ENCODE data around the gene COG2. TPM values are rescaled to one million over a fixed set of nuclear protein-coding genes. Genes with fewer than 3 reads are reported as not detected.

The COG2 gene
- total RNA-seq, 4 donors from 2014 or later: 17.2 to 25.2 (median 22.9) TPM

- DNase-seq (ENCODE audit: low spot score) (no peak), ATAC-seq (ENCODE audit: low FRiP score) (no peak)
- TF ChIP-seq CTCF (IDR thresholded peaks at IDR 0.05): no peak
These were observed 40.0 kb downstream of the COG2 start for GRCh38 chr1:230682274-230682673.

GRCh38 chr1:230682882-230683610 is 40.8 kb downstream of the COG2 start:
- TF ChIP-seq CTCF (IDR thresholded peaks at IDR 0.05): no peak
- no peak for DNase-seq (ENCODE audit: low spot score)
- no peak for ATAC-seq (ENCODE audit: low FRiP score)

GRCh38 chr1:230684146-230684545 is 41.9 kb downstream of the COG2 start:
- no peak for ATAC-seq (ENCODE audit: low FRiP score)
- no peak for DNase-seq (ENCODE audit: low spot score)
- no peak for TF ChIP-seq CTCF (IDR thresholded peaks at IDR 0.05)

GRCh38 chr1:230684998-230685397 is 42.7 kb downstream of the COG2 start:
- TF ChIP-seq CTCF (IDR thresholded peaks at IDR 0.05): no peak
- ATAC-seq (ENCODE audit: low FRiP score): no peak
- no peak for DNase-seq (ENCODE audit: low spot score)

GRCh38 chr1:230686747-230687146 is 44.5 kb downstream of the COG2 start:
- no peak for TF ChIP-seq CTCF (IDR thresholded peaks at IDR 0.05)
- no peak for DNase-seq (ENCODE audit: low spot score)
- ATAC-seq (ENCODE audit: low FRiP score): no peak

- ATAC-seq (ENCODE audit: low FRiP score) (no peak), DNase-seq (ENCODE audit: low spot score) (no peak)
- TF ChIP-seq CTCF (IDR thresholded peaks at IDR 0.05): no peak
These were observed 47.8 kb downstream of the COG2 start for GRCh38 chr1:230690101-230690500.

GRCh38 chr1:230691615-230692014 is 49.3 kb downstream of the COG2 start:
- DNase-seq (ENCODE audit: low spot score) (no peak), ATAC-seq (ENCODE audit: low FRiP score) (no peak)
- no peak for TF ChIP-seq CTCF (IDR thresholded peaks at IDR 0.05)

Measured in omental fat pad (tissue), 4 donors.